HTR-8/SVneo (cell line): ENCODE measurements around the gene MALRD1.

Experiments used
- DNase-seq: peaks from one replicate; pipeline ENCODE4 v3.0.0; 2011; ENCODE audit warnings: low spot score, mixed read lengths; ENCODE audit not compliant: insufficient read length
- FAIRE-seq: peaks from 2 replicates; lab custom pipeline; 2011; peaks lifted over from hg19 to GRCh38; lab: Jason Lieb, UNC

MALRD1 gene

DNA sequence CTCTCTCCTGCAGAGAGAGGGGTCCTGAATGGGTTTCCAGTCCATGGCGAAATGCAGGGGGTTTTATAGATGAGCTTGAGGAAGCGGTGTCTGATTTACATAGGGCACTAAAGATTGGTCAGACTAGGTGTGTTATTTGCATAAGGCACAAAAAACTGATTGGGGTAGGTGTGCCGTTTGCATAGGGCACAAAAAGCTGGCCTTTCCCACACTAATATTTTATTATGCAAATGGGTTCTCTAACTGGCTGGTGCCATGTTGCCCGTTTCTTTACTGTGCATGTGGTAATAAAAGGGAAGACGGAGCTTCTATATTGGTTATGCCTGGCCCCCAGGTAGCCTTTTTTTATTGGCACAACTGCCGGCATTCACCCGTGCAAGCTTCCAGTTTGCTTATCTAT is 50.2 kb downstream of the MALRD1 start:
- no peak for FAIRE-seq
- DNase-seq, result no peak

GRCh38 chr10:19107406-19107805 is 58.8 kb downstream of the MALRD1 start:
- DNase-seq (no peak), FAIRE-seq (no peak)

DNA sequence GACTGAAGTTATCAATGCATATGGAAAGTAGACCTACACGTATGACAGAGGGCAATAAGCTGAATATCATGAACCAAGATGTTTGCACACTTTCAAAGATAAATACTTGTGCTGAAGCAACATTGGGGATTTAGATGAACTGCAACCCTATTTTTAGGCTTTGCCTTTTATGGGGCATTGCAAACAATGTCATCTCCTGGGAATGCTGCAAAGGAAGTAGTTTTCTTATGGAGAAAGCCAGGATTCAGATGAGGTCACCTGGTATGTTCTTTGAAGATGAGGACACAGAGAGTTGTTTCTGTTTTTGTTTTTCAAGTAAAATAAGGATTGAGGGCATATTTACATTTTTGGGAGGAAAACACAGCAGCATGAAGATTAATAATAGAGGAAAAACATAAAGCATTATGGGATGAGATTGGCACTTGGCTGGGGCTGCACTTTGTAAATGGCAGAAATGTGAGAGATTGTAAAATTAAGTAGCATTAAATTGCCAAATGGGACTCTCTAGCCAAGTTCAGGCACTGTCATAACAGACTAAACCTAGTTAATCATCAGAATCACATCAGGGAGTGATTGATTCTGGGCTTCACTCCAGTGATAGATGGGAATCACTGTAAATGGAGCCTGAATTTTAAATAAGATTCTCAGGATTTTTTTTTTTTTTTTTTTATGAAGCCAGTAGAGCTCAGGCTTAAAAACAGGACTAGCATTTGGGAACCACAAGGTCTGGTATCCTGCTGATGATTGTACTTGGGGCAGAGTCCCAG is 63.1 kb downstream of the MALRD1 start:
- FAIRE-seq (no peak), DNase-seq (no peak)

GRCh38 chr10:19117438-19117837 is 68.8 kb downstream of the MALRD1 start:
- FAIRE-seq, result no peak

DNA sequence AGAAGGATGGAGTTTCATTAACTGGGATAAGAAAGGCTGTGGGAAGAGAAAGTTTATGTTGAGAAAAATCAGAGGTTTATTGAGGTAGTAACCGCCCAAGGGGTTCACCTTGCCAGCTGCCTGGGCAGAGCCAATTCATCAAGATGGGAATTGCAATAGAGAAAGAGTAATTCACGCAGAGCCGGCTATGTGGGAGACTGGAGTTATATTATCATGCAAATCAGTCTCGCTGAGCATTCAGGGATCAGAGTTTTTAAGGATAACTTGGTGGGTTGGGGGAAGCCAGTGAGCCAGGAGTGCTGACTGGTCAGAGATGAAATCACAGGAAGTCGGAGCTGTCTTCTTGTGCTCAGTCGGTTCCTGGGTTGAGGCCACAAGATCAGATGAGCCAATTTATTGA is 70.6 kb downstream of the MALRD1 start:
- FAIRE-seq (no peak), DNase-seq (no peak)

More at GRCh38 chr10:19117438-19117837, 68.8 kb downstream of the MALRD1 start:
- DNase-seq, result no peak

DNA sequence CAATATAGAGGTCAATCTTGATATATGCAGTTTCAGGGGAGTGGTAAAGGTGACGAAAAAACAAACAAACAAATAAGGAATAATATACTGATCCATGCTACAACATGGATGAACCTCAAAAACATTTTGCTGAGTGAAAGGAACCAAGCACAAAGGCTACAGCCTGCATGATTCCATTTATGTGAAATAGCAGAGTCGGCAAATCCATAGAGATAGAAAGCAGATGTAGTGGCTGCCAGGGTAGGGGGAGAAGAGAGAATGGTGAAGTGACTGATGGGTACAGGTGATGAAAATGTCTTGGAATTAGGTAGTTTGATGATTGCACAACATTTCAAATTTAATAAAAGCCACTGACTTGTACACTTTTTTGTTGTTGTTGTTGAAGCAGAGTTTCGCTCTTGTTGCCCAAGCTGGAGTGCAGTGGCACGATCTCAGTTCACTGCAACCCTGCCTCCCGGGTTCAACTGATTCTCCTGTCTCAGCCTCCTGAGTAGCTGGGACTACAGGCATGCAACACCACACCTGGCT is 71.8 kb downstream of the MALRD1 start:
- FAIRE-seq, result no peak
- DNase-seq, result no peak

GRCh38 chr10:19133992-19134391 is 85.4 kb downstream of the MALRD1 start:
- DNase-seq (no peak), FAIRE-seq (no peak)

- DNase-seq (no peak), FAIRE-seq (no peak)
Observed at GRCh38 chr10:19142967-19143366, 94.4 kb downstream of the MALRD1 start.

GRCh38 chr10:19144206-19144605 is 95.6 kb downstream of the MALRD1 start:
- no peak for DNase-seq
- no peak for FAIRE-seq

DNA sequence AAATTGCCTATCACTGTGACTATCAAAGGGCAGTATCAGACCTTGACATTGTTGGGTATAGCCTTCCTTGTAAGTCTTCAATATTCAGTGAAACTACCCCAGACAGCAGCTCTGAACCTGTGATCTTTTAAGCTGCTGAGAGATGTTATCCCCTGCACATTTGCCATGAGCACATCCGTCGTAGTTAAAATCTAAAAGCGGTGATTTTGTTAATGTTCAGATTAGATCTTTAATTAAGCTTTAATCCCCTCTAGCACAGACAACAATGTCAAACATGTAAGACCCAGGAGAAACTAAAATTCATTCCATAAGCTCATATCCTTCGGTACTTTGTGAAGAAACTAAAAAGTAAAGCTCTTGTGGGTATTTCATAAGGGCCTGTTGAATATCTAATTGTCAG is 105.8 kb downstream of the MALRD1 start:
- DNase-seq, result no peak
- no peak for FAIRE-seq

GRCh38 chr10:19158358-19158757 is 109.8 kb downstream of the MALRD1 start:
- FAIRE-seq (no peak), DNase-seq (no peak)

DNA sequence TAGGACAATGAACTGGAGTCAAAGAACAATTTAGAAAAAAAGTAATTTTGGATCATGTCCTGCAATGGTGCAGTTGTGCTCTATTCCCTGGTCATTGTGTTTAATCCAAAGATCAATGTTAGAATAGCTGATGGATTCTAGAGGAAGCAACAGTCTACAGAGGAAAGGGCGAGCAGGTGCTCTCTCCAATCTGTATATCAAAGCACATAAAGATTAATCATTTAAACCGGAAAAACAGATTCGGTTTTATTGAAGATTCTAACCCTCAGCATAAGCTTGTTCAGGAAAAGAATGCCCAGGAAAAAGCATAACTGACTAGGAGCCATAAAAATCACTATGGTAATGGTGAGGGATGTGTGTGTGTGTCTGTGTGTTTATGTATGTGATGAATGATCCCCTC is 110.3 kb downstream of the MALRD1 start:
- FAIRE-seq (no peak), DNase-seq (no peak)

- FAIRE-seq (no peak), DNase-seq (no peak)
Observed at GRCh38 chr10:19164461-19164860, 115.9 kb downstream of the MALRD1 start.

DNA sequence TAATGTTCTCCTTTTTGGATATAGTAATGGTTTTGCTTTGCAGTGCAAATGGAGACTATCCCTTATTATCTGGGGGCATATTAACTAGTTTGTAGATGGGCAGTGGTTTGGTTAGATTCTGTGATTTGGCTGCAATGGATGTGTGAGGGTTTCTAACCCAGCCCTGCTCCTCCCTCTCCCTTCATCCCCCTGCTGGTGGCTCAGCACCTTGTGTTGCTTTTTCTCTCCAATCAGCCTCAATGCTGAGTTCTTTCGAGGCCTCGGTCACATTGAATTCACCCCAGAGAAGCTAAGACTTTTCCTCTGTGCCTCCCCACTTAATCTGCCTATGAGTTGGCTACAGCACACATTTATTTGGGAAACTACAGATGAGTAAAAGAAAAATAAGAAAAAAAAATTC is 120.0 kb downstream of the MALRD1 start:
- DNase-seq (no peak), FAIRE-seq (no peak)

DNA sequence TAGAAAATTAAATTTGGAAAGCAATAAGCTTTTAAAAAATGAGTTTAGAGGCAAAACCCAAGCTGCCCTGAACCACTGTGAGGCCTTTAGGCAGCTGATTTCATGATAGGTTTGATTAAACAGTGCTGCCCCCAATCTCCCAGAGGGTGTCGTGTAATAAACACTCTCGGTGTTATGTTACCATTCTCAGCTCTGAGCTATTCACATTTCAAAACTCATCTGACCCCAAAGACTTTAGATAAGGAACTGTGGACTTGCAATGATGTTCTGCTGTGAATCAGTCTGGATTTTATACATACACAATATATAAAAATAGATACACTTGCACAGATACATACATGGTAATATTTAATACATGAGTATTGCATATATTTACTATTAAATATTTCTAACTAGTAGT is 120.4 kb downstream of the MALRD1 start:
- DNase-seq, result no peak
- no peak for FAIRE-seq

GRCh38 chr10:19169684-19170083 is 121.1 kb downstream of the MALRD1 start:
- no peak for FAIRE-seq
- no peak for DNase-seq

DNA sequence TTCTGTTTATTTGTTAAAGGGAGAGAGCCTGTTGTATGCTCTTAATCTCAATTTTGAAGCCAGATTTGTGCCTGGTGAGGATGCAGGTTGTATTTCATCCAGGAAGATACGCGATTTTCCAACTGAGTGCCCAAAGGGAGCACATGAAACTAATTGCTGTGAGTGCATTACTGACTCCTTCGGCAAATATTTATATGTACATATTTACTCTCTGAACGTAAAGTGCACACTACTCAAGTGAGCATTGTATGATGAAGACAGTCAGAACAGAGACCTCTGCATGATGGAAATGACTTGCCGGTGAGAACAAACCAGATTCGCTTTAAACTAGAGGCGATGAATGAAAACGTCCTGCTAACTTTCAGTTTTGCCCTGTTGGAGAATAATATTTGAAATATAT is 130.1 kb downstream of the MALRD1 start:
- FAIRE-seq (no peak), DNase-seq (no peak)

- FAIRE-seq (no peak), DNase-seq (no peak)
Observed at GRCh38 chr10:19184891-19185290, 136.3 kb downstream of the MALRD1 start.

- no peak for FAIRE-seq
- no peak for DNase-seq
Observed at GRCh38 chr10:19194866-19195265, 146.3 kb downstream of the MALRD1 start.

DNA sequence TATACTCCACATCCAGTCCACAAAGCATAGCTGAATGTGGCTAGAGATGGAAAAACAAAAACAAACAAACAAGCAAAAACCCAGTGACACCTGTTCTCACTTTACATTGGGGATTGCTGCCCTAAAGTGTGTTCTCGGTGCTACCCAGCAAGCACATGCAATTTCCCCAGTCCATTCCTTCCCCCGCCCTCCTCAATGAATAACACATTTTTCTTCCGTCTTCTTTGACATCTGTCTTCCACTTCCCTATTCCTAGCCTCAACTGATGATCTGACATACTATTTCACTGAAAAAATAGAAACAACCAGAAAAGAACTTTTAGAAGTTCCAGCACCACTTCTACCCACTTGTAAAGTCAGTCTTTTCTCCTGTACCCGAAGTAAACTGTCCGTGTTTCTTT is 147.1 kb downstream of the MALRD1 start:
- DNase-seq (no peak), FAIRE-seq (no peak)

GRCh38 chr10:19200211-19200610 is 151.6 kb downstream of the MALRD1 start:
- FAIRE-seq, result no peak
- no peak for DNase-seq

DNA sequence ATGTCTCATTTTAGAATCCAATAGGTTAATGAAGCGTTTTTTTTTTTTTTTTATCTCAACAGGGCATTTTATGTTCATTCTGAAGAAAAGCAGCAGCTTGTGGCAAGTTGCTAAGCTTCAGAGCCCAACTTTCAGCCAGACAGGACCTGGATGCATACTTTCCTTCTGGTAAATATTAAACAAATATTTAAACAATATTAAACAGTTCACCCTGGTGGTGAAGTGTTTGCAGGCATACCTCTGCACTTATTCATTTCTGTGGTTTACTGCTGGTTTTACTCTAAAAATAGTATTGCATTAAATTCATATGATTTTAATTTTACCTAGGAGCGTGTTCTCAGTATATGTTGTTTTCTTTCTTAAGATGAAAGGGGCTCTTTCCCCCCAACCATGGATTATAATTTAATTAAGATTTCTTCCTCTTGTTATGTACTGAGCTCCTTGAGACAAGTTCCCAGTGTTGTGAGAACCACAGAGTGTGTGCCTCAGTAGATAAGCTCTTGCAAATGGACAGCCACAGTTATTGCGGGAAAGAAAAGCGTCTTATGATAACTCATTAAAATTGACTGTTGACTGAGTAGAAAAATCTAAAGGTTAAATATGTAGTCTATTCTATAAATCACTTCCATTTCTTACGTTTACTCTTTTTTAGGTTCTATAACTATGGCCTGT is 155.8 kb downstream of the MALRD1 start:
- DNase-seq (no peak), FAIRE-seq (no peak)
